Astrocyte (in vitro differentiated cells and primary cell): ENCODE measurements around the gene COL5A1. TPM values are rescaled to one million over a fixed set of nuclear protein-coding genes. Genes with fewer than 3 reads are reported as not detected.

Experiments used
- DNase-seq: peaks from one replicate; pipeline ENCODE4 v3.0.0-alpha.2; 2010; ENCODE audit warnings: low read depth
- FAIRE-seq: peaks from 2 replicates; lab custom pipeline; 2011; peaks lifted over from hg19 to GRCh38; lab: Jason Lieb, UNC
- H2AFZ ChIP-seq: 2 replicates; pipeline ENCODE4 v1.6.0; 2012; ENCODE audit warnings: low read depth, low read length, inconsistent platforms
- H3K27ac ChIP-seq: 2 replicates; pipeline ENCODE4 v1.5.1; 2011; ENCODE audit warnings: low read depth, low read length, inconsistent platforms
- H3K27me3 ChIP-seq: 2 replicates; pipeline ENCODE4 v1.6.0; 2011; ENCODE audit warnings: low read length, inconsistent platforms; ENCODE audit not compliant: insufficient read depth
- H3K36me3 ChIP-seq: 2 replicates; pipeline ENCODE4 v1.5.1; 2011; ENCODE audit warnings: low read length, inconsistent platforms; ENCODE audit not compliant: insufficient read depth
- H3K4me1 ChIP-seq: 2 replicates; pipeline ENCODE4 v1.5.1; 2011; ENCODE audit warnings: low read length, inconsistent platforms; ENCODE audit not compliant: insufficient read depth
- H3K4me2 ChIP-seq: 2 replicates; pipeline ENCODE4 v1.6.0; 2012; ENCODE audit warnings: low read length, inconsistent platforms
- H3K4me3 ChIP-seq: 2 replicates; pipeline ENCODE4 v1.5.1; 2011; ENCODE audit warnings: low read depth, mild to moderate bottlenecking, low read length, inconsistent platforms; ENCODE audit not compliant: insufficient read depth
- H3K79me2 ChIP-seq: 2 replicates; pipeline ENCODE4 v1.6.0; 2012; ENCODE audit warnings: mild to moderate bottlenecking, low read length, inconsistent platforms; ENCODE audit not compliant: insufficient read depth
- H3K9ac ChIP-seq: 2 replicates; pipeline ENCODE4 v1.6.0; 2012; ENCODE audit warnings: mild to moderate bottlenecking, low read length, inconsistent platforms
- H3K9me3 ChIP-seq: 2 replicates; pipeline ENCODE4 v1.5.1; 2012; ENCODE audit warnings: low read depth, mild to moderate bottlenecking, low read length, inconsistent platforms; ENCODE audit not compliant: insufficient read depth
- H4K20me1 ChIP-seq: 2 replicates; pipeline ENCODE4 v1.6.0; 2012; ENCODE audit warnings: low read length, inconsistent platforms; ENCODE audit not compliant: insufficient read depth
- H3K27ac Mint-ChIP-seq: one replicate; pipeline ENCODE4 v1.8.0; 2021; ENCODE audit warnings: mild to moderate bottlenecking, mixed read lengths; ENCODE audit not compliant: unreplicated experiment
- H3K27me3 Mint-ChIP-seq: one replicate; pipeline ENCODE4 v1.8.0; 2021; ENCODE audit warnings: low read depth, mixed read lengths; ENCODE audit not compliant: unreplicated experiment
- H3K36me3 Mint-ChIP-seq: one replicate; pipeline ENCODE4 v1.8.0; 2021; ENCODE audit warnings: low read depth, mixed read lengths; ENCODE audit not compliant: unreplicated experiment
- H3K4me1 Mint-ChIP-seq: one replicate; pipeline ENCODE4 v1.8.0; 2021; ENCODE audit warnings: low read depth, mixed read lengths; ENCODE audit not compliant: unreplicated experiment
- H3K4me3 Mint-ChIP-seq: one replicate; pipeline ENCODE4 v1.8.0; 2021; ENCODE audit warnings: mild to moderate bottlenecking, moderate library complexity, mixed read lengths; ENCODE audit not compliant: unreplicated experiment
- H3K9me3 Mint-ChIP-seq: one replicate; pipeline ENCODE4 v1.8.0; 2021; ENCODE audit warnings: mild to moderate bottlenecking, mixed read lengths; ENCODE audit not compliant: unreplicated experiment
- CTCF ChIP-seq: IDR thresholded peaks from 2 replicates; pipeline ENCODE4 v1.5.1; 2011; ENCODE audit warnings: low read depth, mild to moderate bottlenecking, inconsistent platforms, low read length, moderate library complexity; ENCODE audit not compliant: insufficient read depth
- EZH2 ChIP-seq: IDR thresholded peaks from 2 replicates; pipeline ENCODE4 v1.6.1; 2012; ENCODE audit warnings: mild to moderate bottlenecking, low read length, inconsistent platforms; ENCODE audit not compliant: insufficient read depth
- total RNA-seq: library from RNA; stranded (reverse); gene quantifications from 2 replicates; pipeline ENCODE4 v1.2.1, GENCODE V29; 2021

Gene COL5A1
- total RNA-seq, 1 donor from 2014 or later, result 1,055 TPM

- Mint-ChIP-seq H3K4me1 (no peaks in the 10 kb centered on the region), H3K36me3 (no peaks in the 10 kb centered on the region), H3K27ac (no peak overlapping the region), H3K27me3 (peaks cover 38% of the 10 kb centered on the region), H3K4me3 (no peak overlapping the region), H3K9me3 (peaks cover 1% of the 10 kb centered on the region)
- no peak overlapping the region for H2AFZ ChIP-seq
- DNase-seq (no peak), FAIRE-seq (no peak)
- H3K9me3 ChIP-seq, result no peaks in the 10 kb centered on the region
- H3K36me3 ChIP-seq, result no peaks in the 10 kb centered on the region
- no peak overlapping the region for H3K9ac ChIP-seq
- no peak overlapping the region for H3K4me2 ChIP-seq
- peaks cover 7% of the 10 kb centered on the region for H3K27me3 ChIP-seq
- H3K79me2 ChIP-seq, result no peaks in the 10 kb centered on the region
- TF ChIP-seq EZH2 (no peak), CTCF (no peak)
- no peaks in the 10 kb centered on the region for H3K4me1 ChIP-seq
- no peaks in the 10 kb centered on the region for H4K20me1 ChIP-seq
- H3K4me3 ChIP-seq, result no peak overlapping the region
- no peak overlapping the region for H3K27ac ChIP-seq
These were observed 243.5 kb downstream of the COL5A1 start for GRCh38 chr9:134885001-134885678.

- DNase-seq, result no peak
- Mint-ChIP-seq H3K27ac (no peak overlapping the region), H3K4me3 (no peak overlapping the region), H3K36me3 (peaks cover under 1% of the 10 kb centered on the region), H3K27me3 (peaks cover 34% of the 10 kb centered on the region), H3K4me1 (no peaks in the 10 kb centered on the region), H3K9me3 (peaks cover 1% of the 10 kb centered on the region)
- no peaks in the 10 kb centered on the region for H3K36me3 ChIP-seq
- H3K4me2 ChIP-seq, result no peak overlapping the region
- no peaks in the 10 kb centered on the region for H3K9me3 ChIP-seq
- FAIRE-seq, result no peak
- no peak overlapping the region for H3K27ac ChIP-seq
- no peaks in the 10 kb centered on the region for H4K20me1 ChIP-seq
- no peak overlapping the region for H2AFZ ChIP-seq
- peaks cover 7% of the 10 kb centered on the region for H3K27me3 ChIP-seq
- H3K4me3 ChIP-seq, result no peak overlapping the region
- no peaks in the 10 kb centered on the region for H3K4me1 ChIP-seq
- no peaks in the 10 kb centered on the region for H3K79me2 ChIP-seq
- no peak overlapping the region for H3K9ac ChIP-seq
- TF ChIP-seq CTCF (no peak), EZH2 (no peak)
These were observed 244.2 kb downstream of the COL5A1 start for GRCh38 chr9:134885679-134886412.

- no peak overlapping the region for H2AFZ ChIP-seq
- peaks cover 7% of the 10 kb centered on the region for H3K27me3 ChIP-seq
- H3K79me2 ChIP-seq, result no peaks in the 10 kb centered on the region
- no peaks in the 10 kb centered on the region for H3K4me1 ChIP-seq
- no peaks in the 10 kb centered on the region for H3K4me1 Mint-ChIP-seq
- H3K4me3 ChIP-seq, result no peak overlapping the region
- no peak overlapping the region for H3K27ac Mint-ChIP-seq
- no peaks in the 10 kb centered on the region for H4K20me1 ChIP-seq
- no peak overlapping the region for H3K9ac ChIP-seq
- peaks cover 2% of the 10 kb centered on the region for H3K9me3 Mint-ChIP-seq
- peaks cover 33% of the 10 kb centered on the region for H3K27me3 Mint-ChIP-seq
- FAIRE-seq (no peak), DNase-seq (no peak)
- H3K4me2 ChIP-seq, result no peak overlapping the region
- peaks cover 2% of the 10 kb centered on the region for H3K36me3 Mint-ChIP-seq
- no peak for TF ChIP-seq CTCF
- TF ChIP-seq EZH2, result no peak
- H3K9me3 ChIP-seq, result no peaks in the 10 kb centered on the region
- H3K4me3 Mint-ChIP-seq, result no peak overlapping the region
- no peak overlapping the region for H3K27ac ChIP-seq
- H3K36me3 ChIP-seq, result no peaks in the 10 kb centered on the region
These were observed 244.9 kb downstream of the COL5A1 start for GRCh38 chr9:134886413-134886913.
